Endothelial cell of umbilical vein (primary cell): Measurements from ENCODE around the gene TRIM59. TPM values are rescaled to one million over a fixed set of nuclear protein-coding genes. Genes with fewer than 3 reads are reported as not detected.

Source experiments
- BruUV-seq: library from RNA; stranded (reverse); fragments of 400-500 nt; replicated peaks from 2 replicates; lab custom pipeline; 2021; lab: Mats Ljungman, UMichigan
- CTCF ChIA-PET: fragments of 300-600, 350-600 bp; sonication (Branson Sonifier 250); formaldehyde crosslinking; loops from one replicate; lab custom pipeline; 2021; ENCODE audit warnings: antibody characterized with exemption, inconsistent platforms; lab: Charles Lee
- POLR2A ChIA-PET: fragments of 300-600, 350-600 bp; sonication (Branson Sonifier 250); formaldehyde crosslinking; loops from one replicate; lab custom pipeline; 2021; ENCODE audit warnings: antibody characterized with exemption, inconsistent platforms; lab: Charles Lee
- DNase-seq: peaks from one replicate; pipeline ENCODE4 v3.0.0-alpha.2; 2011; ENCODE audit warnings: low read depth, low spot score
- FAIRE-seq: peaks from 2 replicates; lab custom pipeline; 2011; peaks lifted over from hg19 to GRCh38; lab: Jason Lieb, UNC
- H2AFZ ChIP-seq: 2 replicates; pipeline ENCODE4 v1.6.0; 2012; ENCODE audit warnings: low read depth, low read length, control low read depth, inconsistent platforms
- H3K27ac ChIP-seq: 2 replicates; pipeline ENCODE4 v1.5.1; 2011; ENCODE audit warnings: low read depth, mild to moderate bottlenecking, control low read depth, low read length, moderate library complexity; ENCODE audit not compliant: insufficient read depth
- H3K27me3 ChIP-seq, 2 experiments: 2 replicates each; pipeline versions ENCODE4 v1.6.0 to v1.6.1; 2011; ENCODE audit warnings: low read length in 2 of 2, mixed read lengths in 1 of 2; ENCODE audit not compliant: control insufficient read depth in 2 of 2, insufficient read depth in 2 of 2
- H3K36me3 ChIP-seq, 2 experiments: 2 replicates in 1 of 2; 3 replicates in 1 of 2; pipeline ENCODE4 v1.5.1; 2011; ENCODE audit warnings: low read length in 2 of 2, mild to moderate bottlenecking in 1 of 2, moderate library complexity in 1 of 2; ENCODE audit not compliant: control insufficient read depth in 2 of 2, insufficient read depth in 2 of 2; ENCODE audit errors: extremely low read depth in 1 of 2
- H3K4me1 ChIP-seq: 3 replicates; pipeline ENCODE4 v1.5.1; 2011; ENCODE audit warnings: mild to moderate bottlenecking, low read length; ENCODE audit not compliant: control insufficient read depth, insufficient read depth; ENCODE audit errors: extremely low read depth
- H3K4me2 ChIP-seq: 2 replicates; pipeline ENCODE4 v1.6.1; 2011; ENCODE audit warnings: low read length, control low read depth, mixed read lengths; ENCODE audit not compliant: insufficient read depth
- H3K4me3 ChIP-seq, 3 experiments: fragments of 200-600 bp in 1 of 3; sonication (generic), shearing (Covaris generic) in 1 of 3; replicated peaks in 1 of 3; 2 replicates each; pipeline ENCODE4 v1.5.1; 2011 to 2016; ENCODE audit warnings: control low read depth in 3 of 3, low read length in 3 of 3, mild to moderate bottlenecking in 2 of 3, inconsistent platforms in 1 of 3, low read depth in 1 of 3, moderate library complexity in 1 of 3; ENCODE audit not compliant: insufficient read depth in 1 of 3
- H3K79me2 ChIP-seq: 2 replicates; pipeline ENCODE4 v1.6.0; 2012; ENCODE audit warnings: low read length, inconsistent platforms; ENCODE audit not compliant: control insufficient read depth, insufficient read depth
- H3K9ac ChIP-seq: replicated peaks from 2 replicates; pipeline ENCODE3; 2011; ENCODE audit warnings: low read length, control low read depth; ENCODE audit not compliant: insufficient read depth; ENCODE audit errors: extremely low read depth
- H3K9me1 ChIP-seq: replicated peaks from 3 replicates; pipeline ENCODE4 v1.6.0; 2011; ENCODE audit warnings: mild to moderate bottlenecking, low read length; ENCODE audit not compliant: control insufficient read depth, insufficient read depth; ENCODE audit errors: extremely low read depth
- H3K9me3 ChIP-seq: replicated peaks from 2 replicates; pipeline ENCODE4 v1.5.1; 2012; ENCODE audit warnings: low read length, inconsistent platforms; ENCODE audit not compliant: control insufficient read depth, insufficient read depth
- H4K20me1 ChIP-seq: replicated peaks from 2 replicates; pipeline ENCODE3; 2011; ENCODE audit warnings: mild to moderate bottlenecking, low read length; ENCODE audit not compliant: control insufficient read depth, insufficient read depth; ENCODE audit errors: extremely low read depth
- CTCF ChIP-seq, 2 donors: IDR thresholded peaks; 1 replicate in 1 of 2; 2 replicates in 1 of 2; pipeline ENCODE4 v1.5.1; 2011; ENCODE audit warnings: low read length in 2 of 2, mild to moderate bottlenecking in 2 of 2, moderate library complexity in 2 of 2, control low read depth in 1 of 2, inconsistent platforms in 1 of 2, low read depth in 1 of 2; ENCODE audit not compliant: insufficient read depth in 1 of 2; ENCODE audit errors: extremely low read depth in 1 of 2
- EZH2 ChIP-seq: IDR thresholded peaks from 2 replicates; pipeline ENCODE4 v1.6.1; 2012; ENCODE audit warnings: borderline replicate concordance, low read depth, mild to moderate bottlenecking, moderate library complexity, low read length, inconsistent platforms; ENCODE audit not compliant: severe bottlenecking
- FOS ChIP-seq: IDR thresholded peaks from 2 replicates; pipeline ENCODE4 v1.6.1; 2011; ENCODE audit warnings: mild to moderate bottlenecking, low read length, moderate library complexity, borderline replicate concordance; ENCODE audit not compliant: insufficient read depth
- GATA2 ChIP-seq: IDR thresholded peaks from 2 replicates; pipeline ENCODE4 v1.7.0; 2011; ENCODE audit warnings: low read depth, mild to moderate bottlenecking, moderate library complexity, mixed read lengths, low read length; ENCODE audit not compliant: insufficient read length, insufficient read depth
- JUN ChIP-seq: IDR thresholded peaks from 2 replicates; pipeline ENCODE4 v1.6.1; 2011; ENCODE audit warnings: borderline replicate concordance, low read depth; ENCODE audit not compliant: insufficient read length, insufficient read depth
- MAX ChIP-seq: IDR thresholded peaks from 2 replicates; pipeline ENCODE4 v1.6.1; 2011; ENCODE audit not compliant: insufficient read depth, insufficient read length
- MYC ChIP-seq: IDR thresholded peaks from one replicate; pipeline ENCODE4 v1.6.1; 2011; ENCODE audit warnings: mild to moderate bottlenecking, low read depth, low read length
- POLR2A ChIP-seq: IDR thresholded peaks from 2 replicates; pipeline ENCODE4 v1.6.1; 2012; ENCODE audit warnings: low read depth, mild to moderate bottlenecking, control low read depth, low read length
- POLR2AphosphoS5 ChIP-seq: IDR thresholded peaks from 2 replicates; pipeline ENCODE4 v1.6.1; 2012; ENCODE audit warnings: low read depth, mild to moderate bottlenecking, control low read depth, low read length, moderate library complexity; ENCODE audit not compliant: insufficient read depth
- dilution Hi-C: fragments of 300-500 bp; cut with MboI; formaldehyde crosslinking; loops from one replicate; pipeline ENCODE4 v1.15.0; 2019; ENCODE audit warnings: low sequenced_read_pairs; ENCODE audit not compliant: extremely low pct_ligation_motif_present
- intact Hi-C: fragments of 100-400 bp; cut with micrococcal nuclease; formaldehyde crosslinking; loops from one replicate; pipeline ENCODE4 v1.10.0; 2022
- polyA plus RNA-seq, 4 experiments: library from polyadenylated mRNA; depleted of rRNA in 3 of 4; stranded (reverse) in 3 of 4; unstranded in 1 of 4; fragments of >200 nt; gene quantifications; 2 replicates each; pipeline versions ENCODE4 v1.2.1 to v1.2.3, GENCODE V29; 2011 to 2012; ENCODE audit warnings: missing spikeins in 1 of 4
- total RNA-seq: library from RNA; stranded (reverse); gene quantifications from 2 replicates; pipeline ENCODE4 v1.2.3, GENCODE V29; 2021

TRIM59 gene
- total and polyA plus RNA-seq, 2 donors (not counting 3 experiments of a cell fraction or from before 2014, with no cell fraction given): 6.8 to 33.0 TPM

- peaks cover 21% of the 10 kb centered on the region for H3K4me1 ChIP-seq
- BruUV-seq: no TSS peak
- H3K4me3 ChIP-seq: peak overlapping the region in 1 of 3 experiments; percentile 18
- H3K27ac ChIP-seq: peak overlapping the region; percentile 55
- H3K4me2 ChIP-seq: peak overlapping the region; percentile 44
- H4K20me1 ChIP-seq: no peaks in the 10 kb centered on the region
- no peaks in the 10 kb centered on the region for H3K36me3 ChIP-seq
- peaks cover 36% of the 10 kb centered on the region for H3K79me2 ChIP-seq
- H3K27me3 ChIP-seq: no peaks in the 10 kb centered on the region
- H2AFZ ChIP-seq: no peak overlapping the region
- CTCF ChIA-PET: interaction anchor here (1.2 to 2.1 kb wide), 4 partner anchors 11 to 35 kb away, joined by 3 to 7 read pairs (median 6); no protein-coding TSS in a partner anchor
- TF ChIP-seq CTCF (IDR thresholded peaks at IDR 0.05; ENCODE audit: extremely low read depth in 1 of 2, insufficient read depth in 1 of 2, low read depth in 1 of 2, low read length in 2 of 2) (no peak), MAX (no peak), GATA2 (no peak), POLR2AphosphoS5 (no peak), MYC (no peak), EZH2 (no peak), FOS (no peak), POLR2A (no peak), JUN (no peak)
- intact Hi-C loops (no loop called here), dilution Hi-C loops (no loop called here)
- H3K9me1 ChIP-seq: no peaks in the 10 kb centered on the region
- H3K9me3 ChIP-seq: no peaks in the 10 kb centered on the region
- POLR2A ChIA-PET: no interaction called here
- DNase-seq (no peak), FAIRE-seq (no peak)
- H3K9ac ChIP-seq: no peak overlapping the region
Measured at GRCh38 chr3:160450846-160451245, 1.3 kb upstream of the TRIM59 start.
